Vagina (tissue), 2 donors: ENCODE data around the gene GPC5. TPM values are rescaled to one million over a fixed set of nuclear protein-coding genes. Genes with fewer than 3 reads are reported as not detected.

ENCODE experiments used
- DNase-seq, 2 donors: peaks; one replicate each; pipeline ENCODE4 v3.0.0-alpha.2; 2017; ENCODE audit errors: extremely low spot score in 2 of 2
- H3K27ac ChIP-seq: fragments of 200-600 bp; sonication (generic); one replicate; pipeline ENCODE4 v1.5.1; 2019
- H3K27me3 ChIP-seq: fragments of 200-600 bp; sonication (generic); one replicate; pipeline ENCODE4 v1.5.1; 2019
- H3K36me3 ChIP-seq, 2 donors: fragments of 200-600 bp; sonication (generic); one replicate each; pipeline ENCODE4 v1.5.1; 2017 to 2019
- H3K4me1 ChIP-seq: fragments of 200-600 bp; sonication (generic); one replicate; pipeline ENCODE4 v1.5.1; 2019
- H3K4me3 ChIP-seq, 2 donors: fragments of 200-600 bp; sonication (generic); 1 replicate in 1 of 2; 2 replicates in 1 of 2; pipeline ENCODE4 v1.5.1; 2016 to 2019
- H3K9me3 ChIP-seq: fragments of 200-600 bp; sonication (generic); one replicate; pipeline ENCODE4 v1.5.1; 2019
- POLR2A ChIP-seq, 2 donors: fragments of 450-650 bp; IDR thresholded peaks; one replicate each; pipeline ENCODE4 v1.6.1; 2017; ENCODE audit warnings: antibody characterized with exemption in 2 of 2, mild to moderate bottlenecking in 2 of 2, moderate library complexity in 2 of 2
- POLR2AphosphoS5 ChIP-seq, 2 donors: sonication (generic); formaldehyde crosslinking; IDR thresholded peaks; one replicate each; pipeline ENCODE4 v1.9.0; 2017; ENCODE audit warnings: antibody characterized with exemption in 2 of 2, mild to moderate bottlenecking in 2 of 2, low read depth in 1 of 2; ENCODE audit not compliant: insufficient read depth in 1 of 2
- intact Hi-C: fragments of 100-400 bp; cut with DNase I; formaldehyde crosslinking; loops from one replicate; pipeline ENCODE4 v1.15.1; 2023
- total RNA-seq: library from RNA; depleted of rRNA; stranded (reverse); fragments of >200 nt; gene quantifications from one replicate; pipeline ENCODE4 v1.2.3, GENCODE V29; 2016
- TF ChIP-seq, protein P1 (sequence below), 3 experiments: fragments of 450-650 bp in 2 of 3; fragments of 200-600 bp in 1 of 3; sonication (generic) in 1 of 3; IDR thresholded peaks; one replicate each; pipeline ENCODE4 v1.5.1; 2017 to 2019; ENCODE audit warnings: antibody characterized with exemption in 3 of 3, mild to moderate bottlenecking in 2 of 3, moderate library complexity in 2 of 3

The GPC5 gene
- total RNA-seq, 1 donor from 2014 or later, result 1.7 TPM

DNA sequence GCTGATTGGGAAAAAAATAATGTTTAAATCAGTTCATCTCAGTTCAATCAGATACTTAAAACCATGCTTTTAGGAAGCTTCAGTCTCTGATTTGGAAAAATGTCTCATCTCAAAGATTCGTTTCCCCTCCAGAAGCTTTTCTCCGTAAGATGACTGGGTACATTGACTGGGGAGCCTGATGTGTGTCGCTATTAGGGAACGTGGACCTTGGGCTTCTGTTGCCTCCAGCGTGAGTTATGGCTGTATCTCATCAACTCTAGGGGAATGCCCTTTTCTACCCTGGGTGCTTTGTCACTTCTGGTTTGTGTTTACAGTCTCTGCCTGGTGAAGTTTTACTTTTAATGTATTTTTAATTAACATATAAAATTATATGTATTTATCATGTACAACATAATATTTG lies 1192.7 kb downstream of the GPC5 start:
- Histone ChIP-seq H3K36me3 (no peaks in the 10 kb centered on the region), H3K9me3 (no peaks in the 10 kb centered on the region), H3K27me3 (no peaks in the 10 kb centered on the region), H3K4me3 (no peak overlapping the region), H3K27ac (no peak overlapping the region), H3K4me1 (no peaks in the 10 kb centered on the region)
- DNase-seq, result no peak
- intact Hi-C loops, result no loop called here
- TF ChIP-seq, protein P1, sequence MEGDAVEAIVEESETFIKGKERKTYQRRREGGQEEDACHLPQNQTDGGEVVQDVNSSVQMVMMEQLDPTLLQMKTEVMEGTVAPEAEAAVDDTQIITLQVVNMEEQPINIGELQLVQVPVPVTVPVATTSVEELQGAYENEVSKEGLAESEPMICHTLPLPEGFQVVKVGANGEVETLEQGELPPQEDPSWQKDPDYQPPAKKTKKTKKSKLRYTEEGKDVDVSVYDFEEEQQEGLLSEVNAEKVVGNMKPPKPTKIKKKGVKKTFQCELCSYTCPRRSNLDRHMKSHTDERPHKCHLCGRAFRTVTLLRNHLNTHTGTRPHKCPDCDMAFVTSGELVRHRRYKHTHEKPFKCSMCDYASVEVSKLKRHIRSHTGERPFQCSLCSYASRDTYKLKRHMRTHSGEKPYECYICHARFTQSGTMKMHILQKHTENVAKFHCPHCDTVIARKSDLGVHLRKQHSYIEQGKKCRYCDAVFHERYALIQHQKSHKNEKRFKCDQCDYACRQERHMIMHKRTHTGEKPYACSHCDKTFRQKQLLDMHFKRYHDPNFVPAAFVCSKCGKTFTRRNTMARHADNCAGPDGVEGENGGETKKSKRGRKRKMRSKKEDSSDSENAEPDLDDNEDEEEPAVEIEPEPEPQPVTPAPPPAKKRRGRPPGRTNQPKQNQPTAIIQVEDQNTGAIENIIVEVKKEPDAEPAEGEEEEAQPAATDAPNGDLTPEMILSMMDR (IDR thresholded peaks at IDR 0.05), result no peak
- TF ChIP-seq POLR2AphosphoS5 (IDR thresholded peaks at IDR 0.05; ENCODE audit: insufficient read depth in 1 of 2, low read depth in 1 of 2) (no peak), POLR2A (IDR thresholded peaks at IDR 0.05) (no peak)

DNA sequence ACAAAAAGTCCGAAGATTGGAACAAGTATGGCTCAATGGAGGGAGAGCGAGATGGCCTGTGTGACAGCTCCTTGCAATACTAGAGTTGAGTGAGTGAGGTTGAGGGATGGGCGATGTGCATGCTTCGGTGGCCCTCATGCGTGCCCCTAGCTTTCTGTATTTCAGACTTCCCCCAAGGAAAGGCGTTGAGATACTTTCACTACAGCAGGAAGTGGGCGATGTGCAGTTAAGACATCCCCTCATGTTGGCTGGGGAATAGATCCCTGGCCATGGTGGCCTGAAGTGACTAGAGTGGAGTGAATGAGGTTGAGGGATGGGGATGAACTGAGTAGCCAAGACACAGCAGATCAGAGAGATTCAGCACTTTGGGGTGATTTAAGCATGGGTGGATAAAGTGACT lies 1194.3 kb downstream of the GPC5 start:
- no peaks in the 10 kb centered on the region for H3K36me3 ChIP-seq
- intact Hi-C loops, result no loop called here
- no peaks in the 10 kb centered on the region for H3K4me1 ChIP-seq
- DNase-seq, result no peak
- no peaks in the 10 kb centered on the region for H3K9me3 ChIP-seq
- H3K27me3 ChIP-seq, result no peaks in the 10 kb centered on the region
- no peak for TF ChIP-seq POLR2AphosphoS5 (IDR thresholded peaks at IDR 0.05; ENCODE audit: insufficient read depth in 1 of 2, low read depth in 1 of 2)
- TF ChIP-seq POLR2A (IDR thresholded peaks at IDR 0.05), result no peak
- TF ChIP-seq, protein P1 (IDR thresholded peaks at IDR 0.05), result no peak
- H3K27ac ChIP-seq, result no peak overlapping the region
- H3K4me3 ChIP-seq, result no peak overlapping the region

DNA sequence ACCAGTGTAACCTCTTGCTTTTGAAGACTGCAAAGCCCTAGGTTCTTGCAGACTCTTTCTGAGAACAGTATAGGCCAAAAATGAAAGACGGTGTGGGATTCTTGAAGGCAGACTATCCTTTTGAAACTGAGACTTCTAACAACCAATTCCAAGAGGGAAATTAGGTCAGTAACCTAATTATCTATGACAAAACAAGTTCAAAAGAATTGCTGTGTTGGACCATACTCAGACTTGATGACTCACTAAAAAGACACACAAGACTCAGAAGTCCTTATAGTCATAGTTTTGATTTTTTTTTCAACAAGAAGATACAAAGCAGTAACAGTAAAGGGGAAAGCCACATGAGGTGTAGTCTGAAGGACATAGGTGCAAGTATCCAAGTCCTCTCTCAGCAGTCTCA lies 1204.1 kb downstream of the GPC5 start:
- no peaks in the 10 kb centered on the region for H3K4me1 ChIP-seq
- H3K4me3 ChIP-seq, result no peak overlapping the region
- TF ChIP-seq POLR2AphosphoS5 (IDR thresholded peaks at IDR 0.05; ENCODE audit: insufficient read depth in 1 of 2, low read depth in 1 of 2) (no peak), POLR2A (IDR thresholded peaks at IDR 0.05) (no peak)
- TF ChIP-seq, protein P1 (IDR thresholded peaks at IDR 0.05), result no peak
- intact Hi-C loops, result no loop called here
- H3K27me3 ChIP-seq, result no peaks in the 10 kb centered on the region
- H3K9me3 ChIP-seq, result no peaks in the 10 kb centered on the region
- DNase-seq, result no peak
- H3K27ac ChIP-seq, result no peak overlapping the region
- no peaks in the 10 kb centered on the region for H3K36me3 ChIP-seq

DNA sequence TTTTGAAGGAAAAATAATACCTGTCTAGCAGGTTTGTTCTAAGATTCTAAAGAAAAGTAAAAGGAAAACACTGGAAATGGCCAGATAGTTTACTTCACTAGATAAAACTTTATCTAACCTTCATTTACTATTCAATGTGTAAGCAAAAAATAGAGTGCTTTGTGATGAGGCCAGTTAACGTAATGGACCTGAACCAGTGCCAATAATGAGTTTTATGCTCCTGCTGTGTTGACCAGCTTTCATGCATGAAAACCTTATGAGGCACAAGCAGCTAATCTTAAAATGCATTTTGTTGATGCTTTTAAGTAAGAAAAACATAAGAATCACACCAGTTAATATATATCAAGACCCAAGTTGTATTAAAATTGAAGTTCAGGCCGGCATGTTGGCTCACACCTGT lies 1211.0 kb downstream of the GPC5 start:
- TF ChIP-seq POLR2A (IDR thresholded peaks at IDR 0.05) (no peak), POLR2AphosphoS5 (IDR thresholded peaks at IDR 0.05; ENCODE audit: insufficient read depth in 1 of 2, low read depth in 1 of 2) (no peak)
- TF ChIP-seq, protein P1 (IDR thresholded peaks at IDR 0.05), result no peak
- Histone ChIP-seq H3K36me3 (no peaks in the 10 kb centered on the region), H3K4me3 (no peak overlapping the region), H3K9me3 (no peaks in the 10 kb centered on the region), H3K27me3 (no peaks in the 10 kb centered on the region), H3K27ac (no peak overlapping the region), H3K4me1 (no peaks in the 10 kb centered on the region)
- DNase-seq, result no peak
- intact Hi-C loops, result no loop called here

DNA sequence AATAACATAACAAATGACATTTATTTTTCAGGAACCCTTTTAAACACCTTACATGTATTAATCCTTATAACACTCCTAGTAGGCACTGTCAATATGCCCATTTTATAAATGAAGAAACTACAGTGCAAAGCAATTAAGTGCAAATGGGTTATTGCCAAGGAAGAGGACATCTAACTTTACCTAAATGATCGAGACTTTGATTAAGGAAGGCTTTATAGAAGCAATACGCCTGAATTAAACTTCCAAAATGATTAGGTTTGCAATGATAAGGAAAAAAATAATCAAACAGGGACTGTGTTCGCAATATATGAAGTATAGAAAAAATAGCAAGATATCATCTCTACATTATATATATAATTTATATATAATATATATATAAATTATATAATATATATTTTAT lies 1214.5 kb downstream of the GPC5 start:
- no peak for DNase-seq
- Histone ChIP-seq H3K4me3 (no peak overlapping the region), H3K27ac (no peak overlapping the region), H3K27me3 (no peaks in the 10 kb centered on the region), H3K36me3 (no peaks in the 10 kb centered on the region), H3K9me3 (no peaks in the 10 kb centered on the region), H3K4me1 (no peaks in the 10 kb centered on the region)
- TF ChIP-seq POLR2A (IDR thresholded peaks at IDR 0.05) (no peak), POLR2AphosphoS5 (IDR thresholded peaks at IDR 0.05; ENCODE audit: insufficient read depth in 1 of 2, low read depth in 1 of 2) (no peak)
- TF ChIP-seq, protein P1 (IDR thresholded peaks at IDR 0.05), result no peak
- intact Hi-C loops, result no loop called here
